ENCODE data around the gene LIME1. TPM values are rescaled to one million over a fixed set of nuclear protein-coding genes. Genes with fewer than 3 reads are reported as not detected.

LIME1 gene
- total and polyA plus RNA-seq, 10 of the 15 experiments (the other 5 are each of a cell fraction or from before 2014, with no cell fraction given), result 0.35 to 154 (median 49.9) TPM

- 75% methylated on average over 16 of the region's 16 CpGs for WGBS (ENCODE audit: insufficient coverage, insufficient replicate concordance, low lambda C conversion rate, missing lambda C conversion rate)
- Histone ChIP-seq H3K79me2 (ENCODE audit: control insufficient read depth, insufficient read depth, low read length) (no peaks in the 10 kb centered on the region), H2AFZ (ENCODE audit: control insufficient read depth, low read depth, low read length) (no peak overlapping the region), H3K27ac (ENCODE audit: control insufficient read depth, insufficient read depth) (no peak overlapping the region), H3K36me3 (ENCODE audit: control insufficient read depth in 2 of 2, insufficient read depth in 2 of 2, low read length in 1 of 2) (no peaks in the 10 kb centered on the region), H3K27me3 (replicated peaks in 1 of 2; ENCODE audit: control insufficient read depth in 2 of 2, insufficient read depth in 2 of 2, low read length in 1 of 2) (no peaks in the 10 kb centered on the region), H3K9ac (ENCODE audit: control insufficient read depth, insufficient read depth, low read length) (no peak overlapping the region), H3K4me1 (ENCODE audit: control insufficient read depth, insufficient read depth, low read length) (no peaks in the 10 kb centered on the region), H3K4me3 (no peak overlapping the region), H4K20me1 (ENCODE audit: control insufficient read depth, insufficient read depth) (no peaks in the 10 kb centered on the region), H3K4me2 (ENCODE audit: control insufficient read depth, insufficient read depth) (no peak overlapping the region), H3K9me3 (replicated peaks; ENCODE audit: control insufficient read depth, insufficient read depth, low read length) (no peaks in the 10 kb centered on the region)
- intact Hi-C loops (cut with micrococcal nuclease; ENCODE audit: unreplicated experiment), result loop anchor here (2.0 kb wide), 3 partner anchors 77 to 89 kb away; partner anchors contain the start of genes ARFRP1 and TPD52L2
- RAD21 ChIA-PET (ENCODE audit: unreplicated experiment), result interaction anchor here (1.2 kb wide), 1 partner anchor 250 kb away, joined by 3 read pairs; no protein-coding TSS in a partner anchor
- CTCF ChIA-PET, result interaction anchor here (0.6 to 4.2 kb wide), 4 partner anchors 10 to 333 kb away, joined by 3 to 38 read pairs (median 6); partner anchors contain the start of gene TPD52L2
- SMC1A ChIA-PET (ENCODE audit: uncharacterized antibody, unreplicated experiment), result no interaction called here
- in situ Hi-C loops (cut with MboI), result no loop called here
- TF ChIP-seq IKZF1 (conservative IDR thresholded peaks at IDR 0.05), result no peak
- TF ChIP-seq ZNF592 (IDR thresholded peaks at IDR 0.05), result no peak
- no peak for TF ChIP-seq PRDM15 (CRISPR knock-in tag; IDR thresholded peaks at IDR 0.05)
- TF ChIP-seq EED (IDR thresholded peaks at IDR 0.05; ENCODE audit: low read depth), result no peak
- no peak for TF ChIP-seq POU2F2 (IDR thresholded peaks at IDR 0.05; ENCODE audit: borderline replicate concordance, low read depth, low read length)
- TF ChIP-seq BCL11A (IDR thresholded peaks at IDR 0.05; ENCODE audit: low read depth, low read length), result no peak
- no peak for TF ChIP-seq FOXM1 (IDR thresholded peaks at IDR 0.05; ENCODE audit: low read depth, low read length)
- TF ChIP-seq CEBPZ (IDR thresholded peaks at IDR 0.05; ENCODE audit: low read depth, low read length), result no peak
- no peak for TF ChIP-seq SMC3 (IDR thresholded peaks at IDR 0.05; ENCODE audit: borderline replicate concordance, low read length)
- TF ChIP-seq RELA (IDR thresholded peaks at IDR 0.05; ENCODE audit: borderline replicate concordance, partially characterized antibody), result no peak
- no peak for TF ChIP-seq USF2 (IDR thresholded peaks at IDR 0.05; ENCODE audit: borderline replicate concordance, low read depth, low read length)
- TF ChIP-seq HDGF (IDR thresholded peaks at IDR 0.05), result no peak
- DNase-seq (ENCODE audit: low read depth, low spot score), result no peak
- POLR2A ChIA-PET, result no interaction called here
- BruUV-seq (replicated peaks), result no TSS peak
- no peak for FAIRE-seq
- ATAC-seq, result no peak
Observed at GRCh38 chr20:63787749-63788148, 51.3 kb downstream of the LIME1 start.

All from GM12878 (cell line).